Body of pancreas (tissue), 4 donors: ENCODE results near the gene SLC12A6. TPM values are rescaled to one million over a fixed set of nuclear protein-coding genes. Genes with fewer than 3 reads are reported as not detected.

ENCODE experiments used
- ATAC-seq: fragments of 150-250 bp; one replicate; pipeline ENCODE4 v1.9.1; 2016
- DNase-seq, 4 donors: peaks; one replicate each; pipeline ENCODE4 v3.0.0-alpha.2; 2019
- H3K27ac ChIP-seq, 4 donors: fragments of 200-600 bp; sonication (generic); 1 replicate in 3 of 4; 2 replicates in 1 of 4; pipeline versions ENCODE4 v1.5.1 to v1.6.1; 2016 to 2019; ENCODE audit warnings: mild to moderate bottlenecking in 1 of 4, mixed read lengths in 1 of 4, moderate library complexity in 1 of 4
- H3K27me3 ChIP-seq, 2 donors: fragments of 200-600 bp; sonication (generic); one replicate each; pipeline ENCODE4 v1.6.0; 2016; ENCODE audit warnings: mild to moderate bottlenecking in 1 of 2
- H3K36me3 ChIP-seq, 2 donors: fragments of 200-600 bp; sonication (generic); replicated peaks in 1 of 2; 2 replicates each; pipeline ENCODE4 v1.5.1; 2016; ENCODE audit warnings: low read depth in 2 of 2; ENCODE audit not compliant: insufficient read depth in 1 of 2
- H3K4me1 ChIP-seq: fragments of 200-600 bp; sonication (generic); one replicate; pipeline ENCODE4 v1.6.0; 2016
- H3K4me3 ChIP-seq, 2 donors: fragments of 200-600 bp; sonication (generic); 1 replicate in 1 of 2; 2 replicates in 1 of 2; pipeline ENCODE4 v1.5.1; 2016 to 2019
- H3K9me3 ChIP-seq, 3 donors: fragments of 200-600 bp; sonication (generic); 1 replicate in 2 of 3; 2 replicates in 1 of 3; pipeline ENCODE4 v1.5.1; 2016
- POLR2A ChIP-seq, 3 donors: fragments of 450-650 bp; IDR thresholded peaks; one replicate each; pipeline ENCODE4 v1.6.1; 2016; ENCODE audit warnings: antibody characterized with exemption in 3 of 3, mild to moderate bottlenecking in 2 of 3
- WGBS, 2 donors: methylation state at CpG; one replicate each; pipeline ENCODE4 v1.1.5; 2017; 5-methylcytosine and 5-hydroxymethylcytosine counted together
- intact Hi-C: fragments of 100-400 bp; cut with DNase I; formaldehyde crosslinking; loops from one replicate; pipeline ENCODE4 v1.15.1; 2023
- total RNA-seq, 2 donors: library from RNA; depleted of rRNA; stranded (reverse); fragments of >200 nt; gene quantifications; one replicate each; pipeline ENCODE4 v1.1.0, GENCODE V29; 2016
- TF ChIP-seq, protein P1 (sequence below), 7 experiments: fragments of 450-650 bp in 4 of 7; fragments of 200-600 bp in 3 of 7; sonication (generic) in 3 of 7; IDR thresholded peaks; one replicate each; pipeline ENCODE4 v1.5.1; 2016 to 2019; ENCODE audit warnings: antibody characterized with exemption in 7 of 7

SLC12A6 gene
- total RNA-seq, 2 donors from 2014 or later: 15.0 to 16.2 TPM

DNA sequence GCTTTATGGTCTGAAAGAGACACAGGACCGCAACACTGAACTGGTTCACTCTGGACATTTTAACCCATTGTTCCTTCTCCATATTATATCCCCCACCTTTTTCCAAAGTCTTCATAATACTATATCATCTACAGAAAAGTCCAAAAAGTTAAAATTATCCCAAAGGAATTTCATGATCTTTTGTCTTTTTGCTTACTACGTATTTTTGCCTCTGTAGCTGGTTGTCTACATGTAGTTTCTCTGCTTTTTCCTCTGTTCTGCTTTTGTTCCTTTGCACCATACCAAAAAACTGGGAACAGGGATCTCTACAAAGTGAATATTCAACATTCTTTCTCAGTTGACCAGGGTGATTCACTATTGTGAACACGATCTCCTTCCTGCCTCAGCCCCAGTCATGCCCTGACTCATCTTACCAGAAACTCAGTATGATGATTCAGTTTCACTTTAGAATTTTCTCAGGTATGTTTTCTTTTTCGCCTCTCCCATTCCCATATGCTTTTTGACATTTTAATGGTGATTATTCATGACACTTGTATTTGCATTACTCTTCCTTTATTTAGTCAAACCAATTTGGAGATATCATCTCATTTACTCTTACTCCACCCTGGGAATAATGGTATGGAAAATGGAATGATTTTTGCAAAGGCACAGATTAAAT lies 98.3 kb downstream of the SLC12A6 start:
- Histone ChIP-seq H3K4me3 (no peak overlapping the region), H3K4me1 (no peaks in the 10 kb centered on the region), H3K27ac (no peak overlapping the region), H3K27me3 (no peaks in the 10 kb centered on the region), H3K9me3 (no peaks in the 10 kb centered on the region), H3K36me3 (peaks cover 0 to 7% of the 10 kb centered on the region in 2 donors)
- TF ChIP-seq, protein P1, sequence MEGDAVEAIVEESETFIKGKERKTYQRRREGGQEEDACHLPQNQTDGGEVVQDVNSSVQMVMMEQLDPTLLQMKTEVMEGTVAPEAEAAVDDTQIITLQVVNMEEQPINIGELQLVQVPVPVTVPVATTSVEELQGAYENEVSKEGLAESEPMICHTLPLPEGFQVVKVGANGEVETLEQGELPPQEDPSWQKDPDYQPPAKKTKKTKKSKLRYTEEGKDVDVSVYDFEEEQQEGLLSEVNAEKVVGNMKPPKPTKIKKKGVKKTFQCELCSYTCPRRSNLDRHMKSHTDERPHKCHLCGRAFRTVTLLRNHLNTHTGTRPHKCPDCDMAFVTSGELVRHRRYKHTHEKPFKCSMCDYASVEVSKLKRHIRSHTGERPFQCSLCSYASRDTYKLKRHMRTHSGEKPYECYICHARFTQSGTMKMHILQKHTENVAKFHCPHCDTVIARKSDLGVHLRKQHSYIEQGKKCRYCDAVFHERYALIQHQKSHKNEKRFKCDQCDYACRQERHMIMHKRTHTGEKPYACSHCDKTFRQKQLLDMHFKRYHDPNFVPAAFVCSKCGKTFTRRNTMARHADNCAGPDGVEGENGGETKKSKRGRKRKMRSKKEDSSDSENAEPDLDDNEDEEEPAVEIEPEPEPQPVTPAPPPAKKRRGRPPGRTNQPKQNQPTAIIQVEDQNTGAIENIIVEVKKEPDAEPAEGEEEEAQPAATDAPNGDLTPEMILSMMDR (IDR thresholded peaks at IDR 0.05): no peak
- TF ChIP-seq POLR2A (IDR thresholded peaks at IDR 0.05): no peak
- DNase-seq: no peak
- ATAC-seq: no peak
- intact Hi-C loops: loop anchor here (10.0 kb wide), 1 partner anchor 144 kb away; no protein-coding TSS in a partner anchor
- WGBS, 2 donors: 73 to 82% methylated on average over 4 of the region's 4 CpGs

DNA sequence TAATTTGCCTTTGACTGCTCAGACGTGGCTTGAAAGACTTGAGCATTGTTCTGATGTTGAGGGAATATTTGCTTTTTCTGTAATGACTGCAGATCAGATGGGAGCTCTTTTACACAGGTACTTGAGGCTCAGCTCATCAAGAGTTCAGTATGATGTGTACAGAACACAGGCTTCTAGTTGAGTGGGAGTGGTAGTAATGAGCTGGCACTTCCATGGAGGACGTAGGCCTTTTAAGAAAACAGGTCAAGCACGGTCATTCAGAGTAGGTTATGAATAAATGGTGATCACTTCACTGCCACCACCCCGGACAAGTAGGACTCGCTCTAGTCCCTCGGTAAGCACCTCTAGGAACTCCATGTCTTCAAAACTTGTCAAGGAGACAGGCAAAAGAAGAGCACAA lies 104.0 kb downstream of the SLC12A6 start:
- Histone ChIP-seq H3K4me1 (no peaks in the 10 kb centered on the region), H3K4me3 (no peak overlapping the region), H3K27me3 (no peaks in the 10 kb centered on the region), H3K36me3 (peaks cover 6 to 22% of the 10 kb centered on the region in 2 donors), H3K9me3 (no peaks in the 10 kb centered on the region), H3K27ac (no peak overlapping the region)
- ATAC-seq (no peak), DNase-seq (no peak)
- intact Hi-C loops: loop anchor here (10.0 kb wide), 1 partner anchor 139 kb away; no protein-coding TSS in a partner anchor
- WGBS, 2 donors: 72 to 73% methylated on average over 6 of the region's 6 CpGs
- TF ChIP-seq, protein P1 (IDR thresholded peaks at IDR 0.05): no peak
- TF ChIP-seq POLR2A (IDR thresholded peaks at IDR 0.05): no peak

DNA sequence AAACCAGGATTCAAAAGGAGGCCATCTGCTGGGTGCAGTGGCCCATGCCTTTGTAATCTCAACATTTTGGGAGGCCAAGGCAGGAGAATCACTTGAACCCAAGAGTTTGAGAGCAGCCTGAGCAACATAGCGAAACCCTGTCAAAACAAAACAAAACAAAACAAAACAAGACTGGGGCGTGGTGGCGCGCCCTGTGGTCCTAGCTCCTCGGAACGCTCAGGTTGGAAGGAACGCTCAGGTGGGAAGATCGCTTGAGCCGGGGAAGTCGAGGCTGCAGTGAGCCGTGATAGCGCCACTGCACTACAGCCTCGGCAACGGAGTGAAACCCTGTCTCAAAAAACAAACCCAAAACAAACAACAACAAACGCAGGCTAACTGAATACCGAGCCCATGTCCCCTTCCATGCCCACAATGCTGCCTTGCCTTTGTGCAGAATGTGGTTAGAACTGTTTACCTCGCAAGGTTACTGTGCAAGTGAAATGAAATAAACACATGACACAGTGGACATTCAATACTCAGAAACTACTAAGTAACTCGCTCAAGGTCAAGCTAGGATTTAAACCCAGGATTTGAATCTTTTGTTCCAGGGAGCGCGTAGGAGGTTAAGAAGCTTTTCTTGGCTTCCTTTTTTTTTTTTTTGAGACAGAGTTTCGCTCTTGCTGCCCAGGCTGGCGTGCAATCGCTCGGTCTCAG lies 113.5 kb downstream of the SLC12A6 start:
- H3K4me1 ChIP-seq: peaks cover 23% of the 10 kb centered on the region
- intact Hi-C loops: loop anchor here (10.0 kb wide), 1 partner anchor 111 kb away; the partner anchor contains the start of gene SLC12A6
- DNase-seq (peak in 1 of 4 donors; percentile 16), ATAC-seq (peak; percentile 13)
- no peak for TF ChIP-seq POLR2A (IDR thresholded peaks at IDR 0.05)
- TF ChIP-seq, protein P1 (IDR thresholded peaks at IDR 0.05): peak in 1 of 7 experiments; percentile 5
- no peaks in the 10 kb centered on the region for H3K27me3 ChIP-seq
- no peaks in the 10 kb centered on the region for H3K9me3 ChIP-seq
- H3K27ac ChIP-seq: peak overlapping the region; percentile 81 to 92 (median 84)
- H3K36me3 ChIP-seq: peaks cover 1 to 2% of the 10 kb centered on the region in 2 donors
- peak overlapping the region; percentile 87 to 99 for H3K4me3 ChIP-seq
- WGBS, 2 donors: 31 to 35% methylated on average over 24 of the region's 24 CpGs

DNA sequence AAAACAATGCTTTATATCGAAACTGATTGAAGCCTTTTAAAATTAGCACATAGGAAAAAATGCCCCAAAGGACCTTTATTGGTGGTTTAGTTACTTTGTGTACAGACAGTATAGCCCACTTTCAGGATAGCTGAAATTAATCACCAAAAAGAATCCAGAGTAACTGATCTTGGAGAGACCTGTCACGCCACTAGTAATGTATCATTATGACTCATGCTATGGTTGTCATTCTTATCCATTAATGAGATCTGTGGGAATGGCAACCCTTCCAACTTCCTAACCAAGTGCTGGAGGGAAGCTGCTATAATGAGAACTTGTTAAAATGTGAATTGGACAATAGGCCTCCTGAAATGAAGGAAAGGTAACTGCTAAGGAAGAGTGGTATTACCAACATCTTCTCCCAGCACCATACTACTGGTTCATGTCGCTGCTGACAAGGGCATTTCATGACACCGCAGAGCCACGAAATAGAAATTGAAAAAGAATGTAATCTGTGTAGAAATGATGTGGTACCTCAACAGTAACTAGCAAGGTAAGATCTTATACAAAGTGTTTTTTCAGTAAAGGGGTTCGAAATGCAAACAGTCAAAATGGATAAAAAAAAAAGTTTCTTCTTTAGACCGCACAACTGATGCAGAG lies 119.9 kb downstream of the SLC12A6 start:
- TF ChIP-seq, protein P1 (IDR thresholded peaks at IDR 0.05): no peak
- TF ChIP-seq POLR2A (IDR thresholded peaks at IDR 0.05): no peak
- WGBS, 2 donors: 70 to 76% methylated on average over 7 of the region's 7 CpGs
- intact Hi-C loops: loop anchor here (10.0 kb wide), 1 partner anchor 113 kb away; the partner anchor contains the start of genes EMC7 and PGBD4
- ATAC-seq (no peak), DNase-seq (no peak)
- no peak overlapping the region for H3K27ac ChIP-seq
- H3K9me3 ChIP-seq: no peaks in the 10 kb centered on the region
- H3K4me1 ChIP-seq: no peaks in the 10 kb centered on the region
- no peak overlapping the region for H3K4me3 ChIP-seq
- no peaks in the 10 kb centered on the region for H3K27me3 ChIP-seq
- no peaks in the 10 kb centered on the region for H3K36me3 ChIP-seq
